Endodermal cell (in vitro differentiated cells): Measurements from ENCODE around the gene SURF6. TPM values are rescaled to one million over a fixed set of nuclear protein-coding genes. Genes with fewer than 3 reads are reported as not detected.
"Not testable (repeated sequence)": the region's sequence is repeated elsewhere in the genome, so short reads cannot be mapped to it uniquely, and the experiment has no call there.

Source experiments
- DNase-seq: peaks from one replicate; pipeline ENCODE4 v3.0.0-alpha.2; 2017
- H3K27ac ChIP-seq: 2 replicates; pipeline ENCODE4 v1.5.1; 2013; ENCODE audit warnings: mild to moderate bottlenecking, low read depth, low read length, moderate library complexity
- H3K27me3 ChIP-seq: 2 replicates; pipeline ENCODE4 v1.6.1; 2013; ENCODE audit warnings: mild to moderate bottlenecking, low read length, moderate library complexity; ENCODE audit not compliant: insufficient read depth, control insufficient read depth, poor library complexity, severe bottlenecking
- H3K36me3 ChIP-seq: 2 replicates; pipeline ENCODE4 v1.7.0; 2013; ENCODE audit warnings: mild to moderate bottlenecking, low read length, moderate library complexity; ENCODE audit not compliant: control insufficient read depth, insufficient read depth
- H3K4me1 ChIP-seq: one replicate; pipeline ENCODE4 v1.7.0; 2013; ENCODE audit warnings: low read length; ENCODE audit not compliant: control insufficient read depth, insufficient read depth
- H3K4me3 ChIP-seq: 2 replicates; pipeline ENCODE4 v1.5.1; 2013; ENCODE audit warnings: mild to moderate bottlenecking, low read length, moderate library complexity
- H3K9ac ChIP-seq: 2 replicates; pipeline ENCODE4 v1.6.1; 2013; ENCODE audit warnings: mild to moderate bottlenecking, low read length, moderate library complexity; ENCODE audit not compliant: poor library complexity, severe bottlenecking; ENCODE audit errors: extremely low read depth
- H3K9me3 ChIP-seq: 2 replicates; pipeline ENCODE4 v1.6.1; 2013; ENCODE audit warnings: mild to moderate bottlenecking, low read length, moderate library complexity; ENCODE audit not compliant: control insufficient read depth
- H3K27ac Mint-ChIP-seq: 2 replicates; pipeline ENCODE4 v1.8.0; 2020; ENCODE audit warnings: mixed read lengths
- H3K27me3 Mint-ChIP-seq: 2 replicates; pipeline ENCODE4 v1.8.0; 2021; ENCODE audit warnings: mild to moderate bottlenecking, mixed read lengths; ENCODE audit not compliant: insufficient read depth
- H3K36me3 Mint-ChIP-seq: 2 replicates; pipeline ENCODE4 v1.8.0; 2020; ENCODE audit warnings: low read depth, mixed read lengths
- H3K4me1 Mint-ChIP-seq: 2 replicates; pipeline ENCODE4 v1.8.0; 2020; ENCODE audit warnings: mixed read lengths
- H3K4me3 Mint-ChIP-seq: 2 replicates; pipeline ENCODE4 v1.8.0; 2020; ENCODE audit warnings: mild to moderate bottlenecking, moderate library complexity, mixed read lengths
- H3K9me3 Mint-ChIP-seq: 2 replicates; pipeline ENCODE4 v1.8.0; 2020; ENCODE audit warnings: mild to moderate bottlenecking, mixed read lengths
- CTCF ChIP-seq: fragments of 200-600 bp; sonication (generic); conservative IDR thresholded peaks from 2 replicates; pipeline ENCODE4 v1.5.0; 2021; ENCODE audit warnings: antibody characterized with exemption, mild to moderate bottlenecking
- WGBS, 2 experiments: methylation state at CpG; one replicate each; pipeline versions ENCODE4 v1.1.5 to v1.1.7; 2013; ENCODE audit warnings: missing lambda C conversion rate in 2 of 2, mixed read lengths in 1 of 2; ENCODE audit not compliant: insufficient coverage in 1 of 2, insufficient read length in 1 of 2; 5-methylcytosine and 5-hydroxymethylcytosine counted together
- total RNA-seq, 2 donors: library from RNA; stranded (reverse); fragmentation: NEBNext Ultra II Directional in 1 of 2; extraction: Animal tissue kit (Norgen Biotek cat#: 25700) in 1 of 2; gene quantifications; 2 replicates in 1 of 2; 3 replicates in 1 of 2; pipeline ENCODE4 v1.2.1, GENCODE V29; 2021

Gene SURF6
- total RNA-seq, 2 donors from 2014 or later, result 22.9 to 27.5 TPM

DNA sequence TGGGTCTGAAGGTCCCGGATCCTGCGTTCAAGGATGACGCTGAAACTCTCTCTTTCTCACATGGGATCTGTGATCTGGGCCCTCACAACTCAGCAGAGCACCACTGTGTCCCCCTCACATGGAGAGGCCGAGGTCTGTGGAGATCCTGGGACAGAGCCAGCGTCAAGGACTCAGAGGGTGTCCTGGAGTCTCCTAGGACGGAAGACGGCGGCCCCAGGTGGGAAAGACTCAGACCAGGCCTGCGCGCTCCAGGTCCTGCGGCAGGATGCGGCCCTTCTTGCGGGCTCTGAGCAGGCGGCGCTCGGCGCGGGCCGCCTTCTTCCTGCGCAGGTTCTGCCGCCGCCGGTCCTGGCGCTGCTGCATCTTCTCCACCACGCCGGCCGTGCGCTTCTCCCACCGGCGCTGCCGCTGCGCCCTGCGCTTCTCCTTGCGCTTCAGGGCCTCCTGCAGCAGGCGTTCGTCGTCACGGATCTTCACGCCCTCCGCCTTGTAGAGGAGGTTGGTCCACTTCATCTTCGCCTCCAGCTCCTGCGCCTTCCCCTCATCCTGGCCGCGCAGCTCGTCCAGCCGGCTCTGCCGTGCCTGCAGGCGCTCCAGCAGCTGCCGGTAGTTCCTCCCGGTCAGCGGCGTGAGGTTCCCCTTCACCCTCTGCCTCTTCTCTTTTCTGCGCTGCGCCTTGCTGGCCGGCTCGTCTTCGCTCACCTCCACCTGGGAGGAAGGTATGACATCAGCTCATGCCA lies 4.2 kb downstream of the SURF6 start:
- peaks cover 15% of the 10 kb centered on the region for H3K4me1 Mint-ChIP-seq
- WGBS, 2 experiments, result 97% methylated on average over 46 to 57 of the region's 57 CpGs
- H3K9ac ChIP-seq, result no peak overlapping the region
- no peak overlapping the region for H3K4me3 ChIP-seq
- no peak for TF ChIP-seq CTCF
- no peaks in the 10 kb centered on the region for H3K9me3 ChIP-seq
- H3K27me3 ChIP-seq, result no peaks in the 10 kb centered on the region
- peaks cover 8% of the 10 kb centered on the region for H3K27me3 Mint-ChIP-seq
- H3K4me3 Mint-ChIP-seq, result no peak overlapping the region
- H3K36me3 Mint-ChIP-seq, result peaks cover 47% of the 10 kb centered on the region
- no peak overlapping the region for H3K27ac ChIP-seq
- H3K27ac Mint-ChIP-seq, result no peak overlapping the region
- DNase-seq, result no peak
- H3K4me1 ChIP-seq, result peaks cover 6% of the 10 kb centered on the region
- H3K9me3 Mint-ChIP-seq, result peaks cover 19% of the 10 kb centered on the region
- H3K36me3 ChIP-seq, result peaks cover 42% of the 10 kb centered on the region

- Mint-ChIP-seq H3K36me3 (peaks cover 47% of the 10 kb centered on the region), H3K27ac (no peak overlapping the region)
- TF ChIP-seq CTCF, result no peak
These were observed 4.8 kb downstream of the SURF6 start for GRCh38 chr9:133331221-133331620.

GRCh38 chr9:133329306-133330156 lies 6.5 kb downstream of the SURF6 start:
- Mint-ChIP-seq H3K36me3 (peaks cover 45% of the 10 kb centered on the region), H3K9me3 (peaks cover 33% of the 10 kb centered on the region), H3K27me3 (peaks cover 13% of the 10 kb centered on the region)
- peak; percentile 65 for DNase-seq
- H3K9me3 ChIP-seq, H3K27me3 ChIP-seq, H3K4me3 Mint-ChIP-seq, H3K4me3 ChIP-seq, H3K27ac ChIP-seq, H3K27ac Mint-ChIP-seq, H3K4me1 ChIP-seq, H3K9ac ChIP-seq, H3K4me1 Mint-ChIP-seq: not testable (repeated sequence)
- WGBS, 2 experiments, result 62 to 90% methylated on average over 8 to 20 of the region's 21 CpGs
- TF ChIP-seq CTCF, result peak; percentile 83
- H3K36me3 ChIP-seq, result peaks cover 39% of the 10 kb centered on the region

More at GRCh38 chr9:133331221-133331620, 4.8 kb downstream of the SURF6 start:
- peaks cover 14% of the 10 kb centered on the region for H3K4me1 Mint-ChIP-seq
- Histone ChIP-seq H3K4me1 (peaks cover 6% of the 10 kb centered on the region), H3K27ac (no peak overlapping the region), H3K36me3 (peaks cover 42% of the 10 kb centered on the region), H3K9me3 (no peaks in the 10 kb centered on the region), H3K9ac (no peak overlapping the region), H3K27me3 (no peaks in the 10 kb centered on the region), H3K4me3 (no peak overlapping the region)
- peaks cover 8% of the 10 kb centered on the region for H3K27me3 Mint-ChIP-seq
- DNase-seq, result no peak
- 95 to 99% methylated on average over 15 to 19 of the region's 19 CpGs for WGBS, 2 experiments
- no peak overlapping the region for H3K4me3 Mint-ChIP-seq
- H3K9me3 Mint-ChIP-seq, result peaks cover 19% of the 10 kb centered on the region
